GM18498 (cell line): ENCODE results near the gene CISTR.
"Not testable (repeated sequence)": the region's sequence is repeated elsewhere in the genome, so short reads cannot be mapped to it uniquely, and the experiment has no call there.

Source experiments
- ATAC-seq: cut with Tn5 transposase; IDR thresholded peaks from one replicate; pipeline ENCODE4 v1.9.1; 2021; ENCODE audit warnings: mild to moderate bottlenecking, moderate library complexity; ENCODE audit not compliant: unreplicated experiment

The CISTR gene

GRCh38 chr12:53751336-53752191 lies at the start of gene CISTR:
CISTR (minus strand) TSS chr12:53751979.
- peak; percentile 28 for ATAC-seq

DNA sequence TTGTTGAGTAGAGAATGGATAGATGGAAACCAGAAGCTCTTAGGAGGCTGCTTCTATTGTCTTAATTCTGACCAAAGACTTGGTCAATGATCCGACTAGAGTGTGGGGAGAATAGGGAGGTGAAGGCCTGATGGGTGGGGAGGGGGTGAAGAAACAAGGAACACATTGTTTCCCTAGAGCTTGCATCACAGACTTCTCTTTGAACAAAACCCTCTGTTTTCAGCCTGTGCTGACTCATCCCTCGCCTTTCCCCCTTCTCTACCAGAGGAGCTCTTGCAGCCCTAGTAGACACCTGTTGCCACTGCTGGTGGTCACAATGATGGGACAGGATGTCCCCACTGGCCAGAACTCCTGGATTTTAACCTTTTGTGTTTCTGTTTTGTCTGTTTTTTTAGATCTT lies 46.8 kb upstream of the CISTR start:
- ATAC-seq = no peak

DNA sequence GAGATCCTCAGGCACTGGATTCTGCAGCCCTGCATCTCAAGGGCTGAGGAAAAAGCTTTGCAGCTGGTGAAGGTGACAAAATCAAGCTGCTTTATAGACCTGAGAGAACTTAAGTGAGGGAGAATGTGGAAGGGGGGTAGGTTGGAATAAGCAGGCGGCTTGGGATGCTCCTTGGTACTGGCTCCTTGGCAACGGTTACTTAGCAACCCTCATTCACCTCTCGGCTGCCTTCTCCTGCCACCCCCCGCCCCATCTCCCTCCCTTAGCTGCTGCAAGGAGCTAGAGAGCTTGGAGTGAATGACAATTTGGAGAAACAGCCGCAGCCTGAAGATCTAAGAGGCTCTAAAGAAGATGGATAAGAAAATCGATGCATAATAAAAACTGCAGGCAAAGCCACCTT lies 44.1 kb upstream of the CISTR start:
- no peak for ATAC-seq

GRCh38 chr12:53793221-53793620 lies 41.4 kb upstream of the CISTR start:
- no peak for ATAC-seq

DNA sequence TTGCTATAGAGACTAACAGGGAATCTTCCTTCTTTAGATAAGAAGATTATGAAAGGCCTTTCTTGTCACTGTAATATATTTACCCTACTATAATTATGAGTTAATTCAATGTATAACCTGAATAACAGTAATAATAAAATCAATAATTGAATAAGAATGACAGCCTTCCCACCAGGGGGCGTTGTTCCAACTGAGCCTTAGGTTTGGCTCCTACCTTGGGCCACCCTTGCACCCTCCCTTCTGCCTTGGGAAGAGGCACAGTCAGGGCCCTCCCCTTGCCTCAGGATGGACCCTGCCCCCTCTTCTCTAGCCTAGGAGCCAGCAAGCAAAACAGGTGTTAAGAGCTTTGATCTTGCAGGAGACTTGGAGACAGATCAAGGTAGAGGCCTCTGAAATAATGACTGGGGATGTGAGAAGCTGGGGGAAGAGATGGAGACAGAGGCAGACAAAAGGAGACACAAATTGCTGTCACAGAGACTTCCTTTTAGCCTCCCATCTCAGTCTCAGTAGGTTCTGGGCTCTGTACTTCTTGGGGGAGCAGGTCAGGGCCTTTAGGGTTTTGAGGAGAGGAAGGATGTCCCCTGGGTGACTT lies 40.1 kb upstream of the CISTR start:
- ATAC-seq = no peak

DNA sequence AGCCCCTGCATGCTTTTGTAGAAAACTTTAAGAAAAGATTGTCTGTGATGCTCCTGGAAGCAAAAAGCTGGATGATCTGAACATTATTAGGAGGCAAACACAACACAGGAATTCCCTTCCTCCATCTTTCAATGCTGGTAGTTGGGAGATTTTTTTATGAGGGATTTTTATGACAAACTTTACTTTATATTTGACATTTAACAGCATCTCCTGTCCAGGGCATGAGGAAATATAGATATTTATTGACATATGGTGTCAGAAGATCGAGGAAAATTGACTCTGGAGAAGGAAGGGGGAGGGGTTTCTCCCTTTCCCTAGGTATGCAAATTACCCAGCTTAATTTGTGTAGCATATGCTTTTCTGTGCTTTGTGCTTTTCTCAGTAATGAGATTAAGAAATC lies 37.8 kb upstream of the CISTR start:
- ATAC-seq = no peak

DNA sequence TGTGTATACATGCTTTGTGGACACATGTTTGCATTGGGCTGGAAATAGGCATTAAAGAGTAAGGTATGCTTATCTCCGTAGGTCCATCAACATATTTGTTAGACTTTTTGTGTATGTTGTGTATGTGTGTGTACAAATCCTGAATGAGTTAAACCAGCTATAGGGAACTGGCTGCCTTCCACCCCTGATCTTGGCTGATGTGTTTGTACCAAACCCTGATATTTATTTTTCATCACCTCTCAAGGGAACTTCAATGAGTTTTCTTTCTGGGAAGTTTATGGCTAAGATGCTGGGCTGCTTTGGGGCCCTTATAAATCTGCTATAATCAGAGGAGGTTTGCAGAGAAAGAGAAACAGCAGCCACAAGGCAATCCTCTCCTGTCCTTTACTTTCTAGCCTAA lies 37.1 kb upstream of the CISTR start:
- ATAC-seq = no peak

GRCh38 chr12:53786411-53786810 lies 34.6 kb upstream of the CISTR start:
- no peak for ATAC-seq

- no peak for ATAC-seq
Observed at GRCh38 chr12:53785161-53785560, 33.4 kb upstream of the CISTR start.

DNA sequence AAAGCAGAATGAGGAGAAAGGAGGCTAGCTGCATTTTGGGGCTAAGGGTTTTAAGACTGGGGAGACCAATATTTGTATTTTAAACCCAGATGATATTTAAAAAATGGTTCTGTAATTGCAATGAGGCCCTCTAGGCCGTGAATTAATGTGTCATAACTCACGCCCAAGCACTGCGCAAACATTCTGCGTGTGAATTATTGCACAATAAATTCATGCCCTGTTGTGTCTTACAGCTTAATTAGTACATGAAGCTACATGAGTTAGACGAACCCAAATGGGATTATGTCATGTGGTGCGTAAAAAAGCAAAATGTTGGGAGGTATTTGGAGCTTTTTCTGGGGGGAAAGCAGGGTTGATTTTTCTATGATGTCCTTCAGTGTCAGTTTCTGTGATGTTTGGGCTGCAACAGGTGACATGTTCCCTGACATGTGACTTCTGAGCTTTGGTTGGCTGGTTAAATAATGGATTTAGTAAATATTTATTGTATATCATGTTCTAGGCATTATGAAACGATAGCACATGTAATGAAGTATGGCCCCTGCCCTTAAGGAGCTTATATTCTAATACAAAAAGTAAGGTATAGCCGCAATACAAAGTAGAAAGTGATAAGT lies 30.4 kb upstream of the CISTR start:
- no peak for ATAC-seq

- no peak for ATAC-seq
Observed at GRCh38 chr12:53781228-53781801, 29.5 kb upstream of the CISTR start.

DNA sequence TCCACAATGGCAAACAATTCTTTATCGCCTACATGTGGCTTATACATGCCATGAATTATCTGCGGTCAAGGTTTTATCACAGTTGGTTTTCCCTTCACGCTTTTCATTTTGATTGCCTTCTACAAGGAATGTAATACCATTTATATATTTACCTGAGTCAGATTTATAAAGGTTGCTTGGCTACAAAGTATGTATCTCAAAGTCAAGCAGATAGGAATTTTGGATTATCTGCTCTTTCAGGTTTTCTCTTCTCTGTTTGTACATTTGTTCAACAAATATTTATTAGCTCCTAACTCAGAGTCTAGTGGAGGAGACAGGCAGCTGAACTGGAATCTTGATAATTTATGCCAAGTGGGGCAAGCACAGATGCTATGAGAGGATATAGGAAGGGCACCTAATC lies 28.5 kb upstream of the CISTR start:
- no peak for ATAC-seq

- ATAC-seq = not testable (repeated sequence)
Observed at GRCh38 chr12:53779679-53780078, 27.9 kb upstream of the CISTR start.

- no peak for ATAC-seq
Observed at GRCh38 chr12:53777936-53778644, 26.3 kb upstream of the CISTR start.

GRCh38 chr12:53777412-53777811 lies 25.6 kb upstream of the CISTR start:
- ATAC-seq = no peak

DNA sequence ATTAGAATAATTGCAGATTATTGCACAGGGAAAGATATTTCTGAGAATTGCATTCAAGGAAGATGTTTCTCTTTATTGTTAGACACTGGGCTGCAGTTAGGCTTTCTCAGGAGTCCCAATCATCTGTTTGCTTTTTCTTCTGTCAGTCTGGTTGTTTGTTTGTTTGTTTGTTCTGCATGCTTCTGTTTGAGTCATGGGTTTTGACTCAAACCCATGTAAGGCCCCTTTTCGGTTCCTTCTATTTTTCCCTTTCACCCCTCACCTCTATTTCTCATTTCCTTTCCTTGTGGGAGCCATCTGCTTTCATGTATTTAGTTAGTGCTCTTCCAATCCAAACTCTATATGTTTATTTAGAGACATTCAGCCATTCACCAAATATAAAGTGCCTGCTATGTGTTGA lies 25.1 kb upstream of the CISTR start:
- no peak for ATAC-seq

DNA sequence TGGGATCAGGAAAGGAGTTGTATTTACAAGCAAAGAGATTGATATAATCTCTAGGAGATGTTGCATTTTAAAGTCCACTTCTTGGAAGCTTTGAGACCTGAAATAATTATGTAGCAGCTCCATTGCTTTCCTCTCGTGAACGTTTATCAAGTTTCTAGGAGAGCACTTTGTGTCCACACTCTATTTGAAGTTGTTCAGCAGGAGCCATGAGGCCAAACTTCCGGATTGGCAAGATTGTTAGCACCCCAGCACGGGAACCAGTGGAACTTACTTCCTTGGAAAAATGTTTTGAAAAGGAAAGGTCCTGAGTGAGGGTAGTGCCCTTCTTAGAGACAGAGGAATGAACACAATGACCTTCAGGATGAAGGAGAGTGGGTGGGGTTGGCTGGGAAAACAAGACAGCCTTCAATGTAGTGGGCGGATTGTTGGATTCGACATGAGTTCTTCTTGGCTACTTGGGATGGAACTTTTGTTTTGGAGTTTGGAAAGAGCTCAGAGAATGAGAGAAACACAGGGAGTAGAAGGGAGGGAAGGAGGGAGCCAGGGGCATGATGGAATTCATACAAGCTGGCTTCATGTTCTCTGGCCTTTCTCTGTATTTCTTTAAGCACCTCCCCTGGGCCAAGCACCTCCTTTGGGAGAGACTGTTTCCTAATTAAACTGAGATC lies 23.8 kb upstream of the CISTR start:
- ATAC-seq = no peak

- ATAC-seq = no peak
Observed at GRCh38 chr12:53770281-53770680, 18.5 kb upstream of the CISTR start.

DNA sequence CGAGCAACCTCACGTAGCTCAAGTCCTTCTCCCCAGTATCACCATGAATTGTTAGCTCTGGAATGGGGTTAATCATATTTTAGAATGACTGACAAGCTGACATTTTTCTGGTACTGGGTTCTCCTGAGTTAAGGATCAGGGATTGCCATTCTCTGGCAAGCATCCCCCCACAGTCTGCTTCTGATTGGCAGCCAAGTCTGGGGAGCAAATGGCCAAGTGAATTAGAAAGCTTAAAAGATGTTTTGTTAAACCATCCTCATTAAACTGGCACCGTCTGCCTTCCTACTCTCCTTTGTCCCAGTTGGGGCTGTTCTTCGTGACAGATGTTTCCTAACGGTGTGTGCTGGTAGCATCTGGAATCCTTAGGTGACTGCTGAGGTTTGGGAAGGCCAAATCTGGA lies 17.2 kb upstream of the CISTR start:
- no peak for ATAC-seq

- no peak for ATAC-seq
Observed at GRCh38 chr12:53766881-53767280, 15.1 kb upstream of the CISTR start.

GRCh38 chr12:53765891-53766290 lies 14.1 kb upstream of the CISTR start:
- ATAC-seq = no peak
